NCI-H2029 treated with DMSO at 0.1 percent for 48 hours (cell line): ENCODE results near the gene KCNK7.

Experiments used
- DNase-seq: peaks from one replicate; lab custom pipeline; 2025; lab: John Stamatoyannopoulos, UW

KCNK7 gene

DNA sequence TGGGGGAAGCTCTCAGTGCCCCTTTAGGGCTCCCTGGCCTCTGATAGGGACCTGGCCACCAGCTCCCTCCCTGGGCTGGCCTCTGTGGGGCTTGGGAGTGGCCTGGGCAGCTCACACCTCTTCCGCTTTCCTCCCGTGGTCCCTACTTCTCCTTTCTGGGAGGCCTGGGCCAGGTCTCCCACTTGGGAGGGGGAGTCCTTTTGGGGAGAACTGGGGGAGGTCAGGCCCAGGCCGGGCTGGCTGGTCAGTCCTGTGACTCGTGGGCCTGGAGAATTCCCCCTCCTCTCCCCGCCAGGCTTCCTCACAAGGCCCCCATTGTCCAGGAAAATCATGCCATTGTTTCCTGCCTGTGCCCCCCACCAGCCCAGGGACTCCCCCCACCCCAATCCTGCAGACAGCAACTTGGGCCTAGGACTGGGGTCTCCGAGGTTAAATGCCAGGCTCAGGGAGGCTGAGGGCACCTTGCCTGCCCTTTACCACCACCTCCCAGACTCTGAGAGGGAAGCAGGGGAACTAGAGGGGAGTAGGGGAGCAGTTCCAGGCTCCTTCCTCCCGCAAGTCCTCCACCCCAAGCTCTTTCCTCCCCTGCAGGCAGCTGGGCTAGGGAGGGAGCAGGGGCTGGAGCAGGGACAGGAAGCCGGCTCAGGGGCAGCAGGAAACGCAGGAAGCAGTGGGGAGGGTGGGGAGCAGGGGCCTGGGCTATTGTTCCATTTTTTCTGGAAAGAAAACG is 15.6 kb upstream of the KCNK7 start:
- no peak for DNase-seq

DNA sequence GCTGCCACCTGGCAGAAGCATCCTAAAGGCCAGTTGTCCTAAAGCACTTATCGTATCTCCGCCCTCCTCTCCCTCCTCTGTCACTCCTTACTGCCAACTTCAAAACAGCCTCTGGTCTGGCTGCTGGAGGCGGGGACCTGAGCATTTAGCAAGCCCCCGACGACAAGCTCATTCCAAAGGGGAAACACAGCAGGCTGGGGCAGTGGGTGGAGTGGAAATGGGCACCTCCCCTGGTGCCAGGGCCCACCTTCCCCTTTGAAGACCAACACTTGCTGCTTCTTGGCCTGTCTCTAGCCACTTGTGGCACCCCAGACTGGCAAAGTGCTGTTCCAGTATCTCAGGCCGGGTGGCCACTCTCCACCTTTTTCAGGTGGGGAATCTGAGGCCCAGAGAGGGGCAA is 14.8 kb upstream of the KCNK7 start:
- DNase-seq, result no peak

- no peak for DNase-seq
Measured at GRCh38 chr11:65609665-65610064, 14.1 kb upstream of the KCNK7 start.

DNA sequence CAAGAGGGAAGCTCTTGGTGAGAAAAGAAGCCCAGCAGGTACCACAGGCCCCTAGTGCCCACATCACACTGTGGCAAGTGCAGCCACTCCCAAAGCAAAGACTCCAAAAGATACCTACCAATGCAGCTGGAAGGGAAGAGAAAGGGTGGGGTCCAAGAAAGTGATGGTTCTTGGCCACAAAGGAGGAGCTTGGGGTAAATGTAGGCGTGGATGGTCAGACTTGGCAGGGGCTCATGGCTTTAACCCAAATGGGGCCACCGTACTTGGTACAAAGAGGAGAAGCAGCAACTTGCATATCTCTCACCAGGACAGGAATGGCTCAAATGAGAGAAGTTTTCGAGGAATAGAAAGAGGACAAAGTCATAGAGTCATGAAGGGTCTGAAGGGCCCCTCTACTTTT is 13.6 kb upstream of the KCNK7 start:
- DNase-seq, result no peak

- DNase-seq, result no peak
Measured at GRCh38 chr11:65607614-65608426, 12.2 kb upstream of the KCNK7 start.

DNA sequence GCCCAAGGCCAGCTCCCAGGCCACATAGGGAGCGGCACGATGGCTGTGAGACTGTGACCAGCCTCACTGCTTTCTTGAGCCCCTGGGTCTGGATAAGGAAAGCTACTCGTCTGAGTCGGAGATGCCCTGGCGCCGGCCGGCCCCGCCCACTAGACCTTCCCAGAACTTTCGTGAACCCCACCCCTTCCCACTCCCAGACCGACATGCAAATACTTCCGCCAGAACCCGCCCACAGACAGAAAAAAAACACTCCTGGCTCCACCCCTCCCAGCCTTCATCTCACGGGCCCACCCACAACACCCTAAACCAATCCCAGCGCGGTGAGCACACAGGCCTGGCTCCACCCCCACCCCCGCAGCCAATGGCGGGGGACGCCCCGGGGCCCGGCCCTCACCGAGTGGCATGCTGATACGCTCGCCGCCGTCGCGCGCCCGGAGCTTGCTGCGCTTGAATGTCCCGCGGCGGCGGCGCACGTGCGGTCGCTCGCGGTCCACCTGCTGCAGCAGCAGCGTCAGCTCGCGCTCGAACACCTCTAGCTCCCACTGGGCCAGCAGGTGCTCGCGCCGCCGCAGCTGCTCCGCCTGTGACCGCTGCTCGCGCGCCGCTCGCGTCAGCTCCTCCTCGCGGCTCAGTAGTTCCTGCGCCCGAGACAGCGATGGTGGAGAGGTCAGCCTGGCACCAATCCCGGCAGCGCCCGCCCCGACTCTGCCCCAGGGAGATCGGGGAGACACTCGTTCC is 11.4 kb upstream of the KCNK7 start:
- DNase-seq, result peak; percentile 87

GRCh38 chr11:65604258-65604657 is 8.7 kb upstream of the KCNK7 start:
- no peak for DNase-seq

GRCh38 chr11:65599955-65600246 is 4.3 kb upstream of the KCNK7 start:
- DNase-seq, result no peak

- no peak for DNase-seq
Measured at GRCh38 chr11:65599216-65599954, 3.8 kb upstream of the KCNK7 start.

DNA sequence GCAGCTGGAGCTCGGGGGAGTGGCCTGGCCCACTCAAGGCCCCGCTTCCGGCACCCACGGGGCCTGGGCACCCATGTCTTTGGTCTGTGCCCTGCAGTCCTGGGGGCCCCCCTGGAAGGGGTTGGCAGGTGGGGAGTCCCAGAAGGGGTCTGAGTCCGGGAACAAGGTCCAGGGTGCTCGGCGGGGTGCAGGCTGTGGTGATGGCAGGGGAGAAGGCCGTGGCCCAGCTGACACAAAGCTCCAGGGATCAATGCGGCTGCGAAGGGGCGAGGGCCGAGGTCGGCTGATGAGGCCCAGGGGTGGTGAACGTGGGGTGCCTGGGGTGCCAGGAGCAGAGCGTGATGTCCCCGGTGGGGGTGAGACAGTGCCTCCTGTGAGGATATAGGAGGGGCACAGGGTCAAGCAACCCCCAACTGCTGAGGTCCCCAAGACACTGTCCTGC is 2.7 kb upstream of the KCNK7 start:
- no peak for DNase-seq

DNA sequence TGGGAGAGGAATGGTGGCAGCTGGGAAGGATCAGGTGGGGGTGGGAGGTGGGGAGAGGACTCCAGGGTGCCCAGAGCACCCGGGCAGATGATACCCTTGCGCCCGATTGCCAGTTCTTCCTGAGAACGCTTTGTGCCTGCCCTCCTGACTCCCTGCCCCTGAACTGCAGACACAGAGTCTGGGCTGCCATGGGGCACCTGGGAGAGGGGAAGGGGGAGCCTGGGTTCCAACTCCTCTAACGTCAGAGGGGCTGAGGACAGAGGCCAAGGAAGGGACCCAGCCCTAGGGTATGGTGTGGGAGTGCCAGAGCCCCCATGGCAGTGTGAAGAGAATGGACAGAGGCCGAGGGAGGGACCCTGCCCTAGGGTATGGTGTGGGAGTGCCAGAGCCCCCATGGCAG is 920 bp upstream of the KCNK7 start:
- no peak for DNase-seq

DNA sequence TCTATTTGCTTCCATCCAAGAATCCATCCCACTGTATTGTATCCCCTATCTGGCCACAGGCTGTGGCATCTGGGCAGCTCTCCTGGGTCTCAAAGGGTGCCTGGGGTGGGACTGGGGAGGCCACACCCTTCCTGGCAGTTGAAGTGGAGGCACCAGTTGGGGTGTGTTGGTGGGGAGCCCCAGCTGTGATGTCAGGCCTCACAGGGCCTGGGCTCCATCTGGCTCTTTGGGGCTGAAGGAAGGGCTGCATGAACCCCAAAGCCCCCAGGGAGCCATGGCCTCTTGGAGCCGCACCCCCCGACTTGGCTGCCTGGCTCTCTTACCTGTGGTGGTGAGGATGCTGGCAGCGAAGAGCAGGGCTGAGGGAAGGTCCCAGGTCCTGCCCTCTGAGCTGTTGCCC is 469 bp downstream of the KCNK7 start:
- no peak for DNase-seq

- DNase-seq, result no peak
Measured at GRCh38 chr11:65593518-65594414, 1.8 kb downstream of the KCNK7 start.

- no peak for DNase-seq
Measured at GRCh38 chr11:65592858-65593517, 2.6 kb downstream of the KCNK7 start.

GRCh38 chr11:65591939-65592857 is 3.4 kb downstream of the KCNK7 start:
- DNase-seq, result no peak

- DNase-seq, result no peak
Measured at GRCh38 chr11:65590240-65590738, 5.3 kb downstream of the KCNK7 start.

- DNase-seq, result no peak
Measured at GRCh38 chr11:65589444-65590239, 6.0 kb downstream of the KCNK7 start.

- DNase-seq, result no peak
Measured at GRCh38 chr11:65588199-65589054, 7.2 kb downstream of the KCNK7 start.
